PC-3 (cell line): ENCODE measurements around the gene JARID2. TPM values are rescaled to one million over a fixed set of nuclear protein-coding genes. Genes with fewer than 3 reads are reported as not detected.

ENCODE experiments used
- ATAC-seq: fragments of 200-7000 bp; cut with Tn5 transposase; 2 replicates; pipeline ENCODE4 v1.9.1; 2020; ENCODE audit warnings: mild to moderate bottlenecking, moderate library complexity
- BruUV-seq: library from RNA; stranded (reverse); fragments of 400-500 nt; replicated peaks from 2 replicates; lab custom pipeline; 2021; lab: Mats Ljungman, UMichigan
- CTCF ChIA-PET: fragments of 300-600 bp; sonication (Branson Sonifier 250); formaldehyde crosslinking; loops from one replicate; lab custom pipeline; 2022; ENCODE audit warnings: antibody characterized with exemption; lab: Charles Lee
- POLR2A ChIA-PET: fragments of 300-600 bp; sonication (Branson Sonifier 250); formaldehyde crosslinking; loops from one replicate; lab custom pipeline; 2022; ENCODE audit warnings: antibody characterized with exemption; ENCODE audit not compliant: unreplicated experiment; lab: Charles Lee
- DNase-seq: peaks from one replicate; pipeline ENCODE4 v3.0.0-alpha.2; 2015
- H2AFZ ChIP-seq: fragments of 300-600 bp; sonication (generic); 2 replicates; pipeline ENCODE4 v1.6.0; 2016; ENCODE audit warnings: antibody characterized with exemption, low read length
- H3F3A ChIP-seq: fragments of 300-600 bp; sonication (generic); one replicate; pipeline ENCODE4 v1.6.0; 2017; ENCODE audit warnings: antibody characterized with exemption, low read length, control low read depth, mild to moderate bottlenecking; ENCODE audit not compliant: unreplicated experiment
- H3K27ac ChIP-seq: fragments of 300-600 bp; sonication (generic); 2 replicates; pipeline ENCODE4 v1.5.1; 2016; ENCODE audit warnings: mild to moderate bottlenecking, low read length
- H3K27me3 ChIP-seq: fragments of 300-600 bp; sonication (generic); 2 replicates; pipeline ENCODE4 v1.6.1; 2016; ENCODE audit warnings: low read length, mixed read lengths
- H3K36me3 ChIP-seq: fragments of 300-600 bp; sonication (generic); 2 replicates; pipeline ENCODE4 v1.6.1; 2016; ENCODE audit warnings: low read depth, mixed run types, low read length, mixed read lengths
- H3K4me1 ChIP-seq: fragments of 300-600 bp; sonication (generic); 2 replicates; pipeline ENCODE4 v1.5.1; 2016; ENCODE audit warnings: low read length; ENCODE audit not compliant: insufficient read depth
- H3K4me2 ChIP-seq: fragments of 300-600 bp; sonication (generic); 2 replicates; pipeline ENCODE4 v1.6.0; 2016; ENCODE audit warnings: low read length
- H3K4me3 ChIP-seq: fragments of 300-600 bp; sonication (generic); 2 replicates; pipeline ENCODE4 v1.5.1; 2016; ENCODE audit warnings: mild to moderate bottlenecking, low read length, mixed read lengths
- H3K79me2 ChIP-seq: fragments of 300-600 bp; sonication (generic); 2 replicates; pipeline ENCODE4 v1.6.1; 2017; ENCODE audit warnings: low read length, mixed read lengths
- H3K9ac ChIP-seq: fragments of 300-600 bp; sonication (generic); 2 replicates; pipeline ENCODE4 v1.6.0; 2016; ENCODE audit warnings: mild to moderate bottlenecking, low read length
- H3K9me2 ChIP-seq: fragments of 300-600 bp; sonication (generic); replicated peaks from 2 replicates; pipeline ENCODE4 v1.6.1; 2016; ENCODE audit warnings: mixed run types, low read length, mixed read lengths
- H3K9me3 ChIP-seq: fragments of 300-600 bp; sonication (generic); 2 replicates; pipeline ENCODE4 v1.6.1; 2016; ENCODE audit warnings: low read length, mixed read lengths
- H4K20me1 ChIP-seq: fragments of 300-600 bp; sonication (generic); 2 replicates; pipeline ENCODE4 v1.6.1; 2016; ENCODE audit warnings: low read length, mixed read lengths
- CTCF ChIP-seq: fragments of 300-600 bp; sonication (generic); conservative IDR thresholded peaks from 2 replicates; pipeline ENCODE4 v1.5.1; 2017; ENCODE audit warnings: antibody characterized with exemption, low read depth, mild to moderate bottlenecking, low read length
- EZH2 ChIP-seq: fragments of 300-600 bp; sonication (generic); IDR thresholded peaks from one replicate; pipeline ENCODE4 v1.6.1; 2017; ENCODE audit warnings: antibody characterized with exemption, mild to moderate bottlenecking, low read length; ENCODE audit not compliant: unreplicated experiment
- EZH2phosphoT487 ChIP-seq: fragments of 300-600 bp; sonication (generic); IDR thresholded peaks from 2 replicates; pipeline ENCODE4 v1.6.1; 2018; ENCODE audit warnings: mild to moderate bottlenecking, antibody characterized with exemption, low read length, borderline replicate concordance
- intact Hi-C: fragments of 100-400 bp; cut with micrococcal nuclease; formaldehyde crosslinking; loops from 2 replicates; pipeline ENCODE4 v1.9.0; 2023
- total RNA-seq: library from RNA; depleted of rRNA; stranded (reverse); fragments of >200 nt; gene quantifications from 2 replicates; pipeline ENCODE4 v1.2.3, GENCODE V29; 2014

JARID2 gene
- total RNA-seq, 1 experiment from 2014 or later, result 11.0 TPM

GRCh38 chr6:15324427-15324985 lies 78.6 kb downstream of the JARID2 start:
- Histone ChIP-seq H2AFZ (no peak overlapping the region), H3K4me1 (peaks cover 30% of the 10 kb centered on the region), H3K27ac (no peak overlapping the region), H3K4me2 (no peak overlapping the region), H3F3A (peaks cover 4% of the 10 kb centered on the region), H3K27me3 (no peaks in the 10 kb centered on the region), H3K9me2 (no peaks in the 10 kb centered on the region), H3K9me3 (no peaks in the 10 kb centered on the region), H4K20me1 (peaks cover 38% of the 10 kb centered on the region; the same call in 1 of the 2 replicates), H3K36me3 (no peaks in the 10 kb centered on the region), H3K9ac (no peak overlapping the region), H3K79me2 (peaks cover 99% of the 10 kb centered on the region), H3K4me3 (no peak overlapping the region)
- no peak for DNase-seq
- ChIA-PET POLR2A (no interaction called here), CTCF (no interaction called here)
- ATAC-seq, result no peak
- BruUV-seq, result no TSS peak
- intact Hi-C loops, result loop anchor here (10.0 kb wide), 1 partner anchor 120 kb away; no protein-coding TSS in a partner anchor
- TF ChIP-seq EZH2, result no peak
- TF ChIP-seq CTCF, result no peak
- TF ChIP-seq EZH2phosphoT487, result no peak

- BruUV-seq, result no TSS peak
These were observed 79.7 kb downstream of the JARID2 start for GRCh38 chr6:15325540-15325955.

More at GRCh38 chr6:15325540-15325955, 79.7 kb downstream of the JARID2 start:
- H3K4me2 ChIP-seq, result no peak overlapping the region
- H3K4me1 ChIP-seq, result peaks cover 39% of the 10 kb centered on the region
- ChIA-PET POLR2A (no interaction called here), CTCF (no interaction called here)
- no peaks in the 10 kb centered on the region for H3K27me3 ChIP-seq
- H3K36me3 ChIP-seq, result no peaks in the 10 kb centered on the region
- H3F3A ChIP-seq, result peaks cover 4% of the 10 kb centered on the region
- peaks cover 99% of the 10 kb centered on the region for H3K79me2 ChIP-seq
- no peak overlapping the region for H2AFZ ChIP-seq
- no peaks in the 10 kb centered on the region for H3K9me3 ChIP-seq
- no peak overlapping the region for H3K27ac ChIP-seq
- H4K20me1 ChIP-seq, result peaks cover 43% of the 10 kb centered on the region; the same call in 1 of the 2 replicates
- no peak for DNase-seq
- intact Hi-C loops, result loop anchor here (10.0 kb wide), 1 partner anchor 119 kb away; no protein-coding TSS in a partner anchor
- H3K4me3 ChIP-seq, result no peak overlapping the region
- TF ChIP-seq EZH2phosphoT487 (no peak), EZH2 (no peak), CTCF (no peak)
- no peaks in the 10 kb centered on the region for H3K9me2 ChIP-seq
- ATAC-seq, result no peak
- no peak overlapping the region for H3K9ac ChIP-seq
